NT2/D1 (cell line): ENCODE data around the gene PARL.

Experiments used
- YY1 ChIP-seq: IDR thresholded peaks from 2 replicates; pipeline ENCODE4 v1.6.1; 2011; ENCODE audit not compliant: insufficient read length, insufficient read depth
- ZNF274 ChIP-seq: IDR thresholded peaks from 2 replicates; pipeline ENCODE4 v1.6.1; 2011; ENCODE audit warnings: mild to moderate bottlenecking, low read depth, low read length

- TF ChIP-seq YY1 (no peak), ZNF274 (no peak)
These were observed 27.3 kb upstream of the PARL start for GRCh38 chr3:183911763-183912506.
